B cell (primary cell): ENCODE measurements around the gene MAF. TPM values are rescaled to one million over a fixed set of nuclear protein-coding genes. Genes with fewer than 3 reads are reported as not detected.

ENCODE experiments used
- ATAC-seq: fragments of 200-7000 bp; cut with Tn5 transposase; one replicate; pipeline ENCODE4 v1.10.0; 2021; ENCODE audit warnings: low read depth, mild to moderate bottlenecking, moderate number of reproducible peaks, moderate library complexity
- CTCF ChIA-PET: fragments of 350-600 bp; sonication (Branson Sonifier 250); formaldehyde crosslinking; loops from one replicate; lab custom pipeline; 2021; ENCODE audit warnings: antibody characterized with exemption, inconsistent platforms; lab: Charles Lee
- POLR2A ChIA-PET: fragments of 350-600 bp; sonication (Branson Sonifier 250); formaldehyde crosslinking; loops from one replicate; lab custom pipeline; 2021; ENCODE audit warnings: antibody characterized with exemption; lab: Charles Lee
- DNase-seq: peaks from one replicate; pipeline ENCODE4 v3.0.0; 2013
- H2AFZ ChIP-seq: 2 replicates; pipeline ENCODE4 v1.6.1; 2012; ENCODE audit warnings: mild to moderate bottlenecking, low read depth, low read length; ENCODE audit not compliant: insufficient read depth, poor library complexity, severe bottlenecking
- H3K27ac ChIP-seq, 2 donors: 1 replicate in 1 of 2; 2 replicates in 1 of 2; pipeline ENCODE4 v1.5.1; 2012 to 2013; ENCODE audit warnings: low read length in 2 of 2, mild to moderate bottlenecking in 2 of 2, moderate library complexity in 1 of 2
- H3K27me3 ChIP-seq, 4 experiments: fragments of 200-600 bp in 1 of 4; sonication (generic) in 1 of 4; replicated peaks in 1 of 4; 1 replicate in 2 of 4; 2 replicates in 2 of 4; pipeline versions ENCODE4 v1.6.1 to v1.7.0; 2013 to 2016; ENCODE audit warnings: low read length in 3 of 4, mild to moderate bottlenecking in 2 of 4, mixed read lengths in 1 of 4, moderate library complexity in 1 of 4; ENCODE audit not compliant: insufficient read depth in 4 of 4, control insufficient read depth in 3 of 4; ENCODE audit errors: control extremely low read depth in 1 of 4
- H3K36me3 ChIP-seq, 2 experiments: replicated peaks in 1 of 2; 1 replicate in 1 of 2; 2 replicates in 1 of 2; pipeline versions ENCODE4 v1.6.1 to v1.7.1; 2013; ENCODE audit warnings: low read length in 1 of 2; ENCODE audit not compliant: insufficient read depth in 2 of 2, control insufficient read depth in 1 of 2; ENCODE audit errors: control extremely low read depth in 1 of 2, extremely low read depth in 1 of 2
- H3K4me1 ChIP-seq, 2 donors: fragments of 200-600 bp in 1 of 2; sonication (generic) in 1 of 2; 1 replicate in 1 of 2; 2 replicates in 1 of 2; pipeline versions ENCODE4 v1.5.1 to v1.6.1; 2013 to 2017; ENCODE audit warnings: low read length in 2 of 2; ENCODE audit not compliant: control insufficient read depth in 2 of 2, insufficient read depth in 2 of 2
- H3K4me2 ChIP-seq: replicated peaks from 2 replicates; pipeline ENCODE3; 2012; ENCODE audit warnings: mild to moderate bottlenecking, low read depth, low read length; ENCODE audit not compliant: poor library complexity, severe bottlenecking
- H3K4me3 ChIP-seq, 5 experiments: fragments of 200-600 bp in 1 of 5; sonication (generic) in 1 of 5; 1 replicate in 3 of 5; 2 replicates in 2 of 5; pipeline versions ENCODE4 v1.5.1 to v1.7.0; 2011 to 2016; ENCODE audit warnings: low read length in 4 of 5, mild to moderate bottlenecking in 4 of 5, low read depth in 2 of 5, control low read depth in 1 of 5, moderate library complexity in 1 of 5; ENCODE audit not compliant: insufficient read depth in 1 of 5; ENCODE audit errors: control extremely low read depth in 1 of 5, extremely low read depth in 1 of 5
- H3K79me2 ChIP-seq: fragments of 200-600 bp; sonication (generic); one replicate; pipeline ENCODE4 v1.6.0; 2016; ENCODE audit warnings: low read length; ENCODE audit not compliant: control insufficient read depth, insufficient read depth
- H3K9ac ChIP-seq: fragments of 200-600 bp; sonication (generic); 2 replicates; pipeline ENCODE4 v1.6.1; 2017; ENCODE audit warnings: mild to moderate bottlenecking, low read length, moderate library complexity
- H3K9me3 ChIP-seq, 3 donors: one replicate each; pipeline versions ENCODE4 v1.6.1 to v1.7.1; 2013; ENCODE audit warnings: low read length in 2 of 3; ENCODE audit not compliant: control insufficient read depth in 2 of 3, insufficient read depth in 1 of 3; ENCODE audit errors: control extremely low read depth in 1 of 3
- H4K20me1 ChIP-seq: 2 replicates; pipeline ENCODE4 v1.6.0; 2012; ENCODE audit warnings: mild to moderate bottlenecking, low read length; ENCODE audit not compliant: insufficient read depth, control insufficient read depth, poor library complexity, severe bottlenecking
- H3K27ac Mint-ChIP-seq: one replicate; pipeline ENCODE4 v1.8.0; 2021; ENCODE audit warnings: mixed read lengths
- H3K27me3 Mint-ChIP-seq: one replicate; pipeline ENCODE4 v1.8.0; 2021; ENCODE audit warnings: mixed read lengths
- H3K4me1 Mint-ChIP-seq: one replicate; pipeline ENCODE4 v1.8.0; 2021; ENCODE audit warnings: mixed read lengths
- H3K4me3 Mint-ChIP-seq: one replicate; pipeline ENCODE4 v1.8.0; 2021; ENCODE audit warnings: mixed read lengths
- H3K9me3 Mint-ChIP-seq: one replicate; pipeline ENCODE4 v1.8.0; 2022; ENCODE audit warnings: mixed read lengths; ENCODE audit not compliant: insufficient read depth
- CTCF ChIP-seq: fragments of 200-600 bp; IDR thresholded peaks from one replicate; pipeline ENCODE4 v1.8.0; 2022; ENCODE audit warnings: antibody characterized with exemption, mild to moderate bottlenecking
- EZH2 ChIP-seq: IDR thresholded peaks from 2 replicates; pipeline ENCODE4 v1.6.1; 2012; ENCODE audit warnings: borderline replicate concordance, low read depth, mild to moderate bottlenecking, moderate library complexity, low read length; ENCODE audit not compliant: insufficient read depth, poor library complexity, severe bottlenecking
- WGBS: methylation state at CpG from one replicate; pipeline ENCODE4 v1.1.5; 2013; ENCODE audit warnings: missing lambda C conversion rate; ENCODE audit not compliant: insufficient coverage; 5-methylcytosine and 5-hydroxymethylcytosine counted together
- intact Hi-C: fragments of 100-400 bp; cut with micrococcal nuclease; formaldehyde crosslinking; loops from one replicate; pipeline ENCODE4 v1.10.0; 2022
- polyA plus RNA-seq: library from polyadenylated mRNA; depleted of rRNA; stranded (reverse); fragments of >200 nt; gene quantifications from 2 replicates; pipeline ENCODE4 v1.2.3, GENCODE V29; 2012
- total RNA-seq, 2 donors: library from RNA; stranded (reverse); fragments of 120-200 nt in 1 of 2; gene quantifications; 1 replicate in 1 of 2; 2 replicates in 1 of 2; pipeline versions ENCODE4 v1.2.3 to v1.2.4, GENCODE V29; 2013 to 2022

The MAF gene
- total and polyA plus RNA-seq, 2 donors (not counting 1 experiment from before 2014, with no cell fraction given), result 0.30 to 0.49 TPM

GRCh38 chr16:79564671-79565107, 35.8 kb downstream of the MAF start:
- Histone ChIP-seq H3K27ac (no peak overlapping the region), H4K20me1 (no peaks in the 10 kb centered on the region), H3K4me3 (no peak overlapping the region), H3K4me1 (no peaks in the 10 kb centered on the region), H3K9ac (no peak overlapping the region), H3K79me2 (no peaks in the 10 kb centered on the region), H3K9me3 (no peaks in the 10 kb centered on the region), H3K36me3 (no peaks in the 10 kb centered on the region), H3K4me2 (no peak overlapping the region), H2AFZ (no peak overlapping the region), H3K27me3 (peaks cover 0 to 8% (median 0%) of the 10 kb centered on the region in 4 experiments)
- intact Hi-C loops, result no loop called here
- H3K27me3 Mint-ChIP-seq, result peaks cover 29% of the 10 kb centered on the region
- H3K27ac Mint-ChIP-seq, result no peak overlapping the region
- TF ChIP-seq CTCF (no peak), EZH2 (no peak)
- ChIA-PET CTCF (no interaction called here), POLR2A (no interaction called here)
- no peak for ATAC-seq
- H3K4me1 Mint-ChIP-seq, result no peaks in the 10 kb centered on the region
- H3K4me3 Mint-ChIP-seq, result no peak overlapping the region
- 90% methylated on average over 2 of the region's 6 CpGs for WGBS
- no peaks in the 10 kb centered on the region for H3K9me3 Mint-ChIP-seq
- no peak for DNase-seq

- CTCF ChIA-PET, result no interaction called here
These were observed 36.6 kb downstream of the MAF start for GRCh38 chr16:79563921-79564320.

More at GRCh38 chr16:79563921-79564320, 36.6 kb downstream of the MAF start:
- Mint-ChIP-seq H3K4me3 (no peak overlapping the region), H3K27me3 (peaks cover 29% of the 10 kb centered on the region), H3K9me3 (no peaks in the 10 kb centered on the region), H3K27ac (no peak overlapping the region), H3K4me1 (no peaks in the 10 kb centered on the region)
- no peak overlapping the region for H3K4me2 ChIP-seq
- no peak overlapping the region for H3K9ac ChIP-seq
- H3K36me3 ChIP-seq, result no peaks in the 10 kb centered on the region
- no peak for DNase-seq
- TF ChIP-seq EZH2 (no peak), CTCF (no peak)
- no peaks in the 10 kb centered on the region for H3K9me3 ChIP-seq
- no peak overlapping the region for H3K4me3 ChIP-seq
- H2AFZ ChIP-seq, result no peak overlapping the region
- POLR2A ChIA-PET, result no interaction called here
- no peaks in the 10 kb centered on the region for H4K20me1 ChIP-seq
- no peak overlapping the region for H3K27ac ChIP-seq
- H3K79me2 ChIP-seq, result no peaks in the 10 kb centered on the region
- ATAC-seq, result no peak
- WGBS, result 90% methylated on average over 2 of the region's 4 CpGs
- intact Hi-C loops, result no loop called here
- no peaks in the 10 kb centered on the region for H3K4me1 ChIP-seq
- H3K27me3 ChIP-seq, result peaks cover 0 to 8% (median 0%) of the 10 kb centered on the region in 4 experiments
